ENCODE results near the gene CEP350. TPM values are rescaled to one million over a fixed set of nuclear protein-coding genes. Genes with fewer than 3 reads are reported as not detected.
"Not testable (repeated sequence)": the region's sequence is repeated elsewhere in the genome, so short reads cannot be mapped to it uniquely, and the experiment has no call there.

Gene CEP350
- total RNA-seq, 1 experiment from 2014 or later = 42.3 TPM

- TF ChIP-seq CTCF (IDR thresholded peaks at IDR 0.05; ENCODE audit: unreplicated experiment) = no peak
- no TSS peak for BruUV-seq (replicated peaks)
- Mint-ChIP-seq H3K4me1 (ENCODE audit: low read depth, unreplicated experiment) (no peaks in the 10 kb centered on the region), H3K27ac (ENCODE audit: unreplicated experiment) (no peak overlapping the region), H3K4me3 (ENCODE audit: low read depth, unreplicated experiment) (no peak overlapping the region), H3K27me3 (ENCODE audit: unreplicated experiment) (no peaks in the 10 kb centered on the region), H3K9me3 (ENCODE audit: low read depth, unreplicated experiment) (no peaks in the 10 kb centered on the region), H3K36me3 (ENCODE audit: insufficient read depth, unreplicated experiment) (peaks cover 5% of the 10 kb centered on the region)
- no peak for DNase-seq
- intact Hi-C loops (cut with micrococcal nuclease; ENCODE audit: unreplicated experiment) = no loop called here
- CTCF ChIA-PET = no interaction called here
Observed at GRCh38 chr1:180000575-180000974, 46.0 kb downstream of the CEP350 start.

GRCh38 chr1:180002437-180002836, 47.8 kb downstream of the CEP350 start:
- no peaks in the 10 kb centered on the region for H3K27me3 Mint-ChIP-seq (ENCODE audit: unreplicated experiment)
- no peaks in the 10 kb centered on the region for H3K4me1 Mint-ChIP-seq (ENCODE audit: low read depth, unreplicated experiment)
- H3K36me3 Mint-ChIP-seq (ENCODE audit: insufficient read depth, unreplicated experiment) = no peaks in the 10 kb centered on the region
- DNase-seq = no peak
- no peak overlapping the region for H3K27ac Mint-ChIP-seq (ENCODE audit: unreplicated experiment)
- no peak overlapping the region for H3K4me3 Mint-ChIP-seq (ENCODE audit: low read depth, unreplicated experiment)
- TF ChIP-seq CTCF (IDR thresholded peaks at IDR 0.05; ENCODE audit: unreplicated experiment) = no peak
- CTCF ChIA-PET = no interaction called here
- BruUV-seq (replicated peaks) = no TSS peak
- H3K9me3 Mint-ChIP-seq (ENCODE audit: low read depth, unreplicated experiment) = no peaks in the 10 kb centered on the region
- intact Hi-C loops (cut with micrococcal nuclease; ENCODE audit: unreplicated experiment) = no loop called here

GRCh38 chr1:180003026-180003695, 48.6 kb downstream of the CEP350 start:
- Mint-ChIP-seq H3K4me1 (ENCODE audit: low read depth, unreplicated experiment) (no peaks in the 10 kb centered on the region), H3K36me3 (ENCODE audit: insufficient read depth, unreplicated experiment) (no peaks in the 10 kb centered on the region), H3K9me3 (ENCODE audit: low read depth, unreplicated experiment) (no peaks in the 10 kb centered on the region), H3K4me3 (ENCODE audit: low read depth, unreplicated experiment) (no peak overlapping the region), H3K27me3 (ENCODE audit: unreplicated experiment) (no peaks in the 10 kb centered on the region), H3K27ac (ENCODE audit: unreplicated experiment) (no peak overlapping the region)
- TF ChIP-seq CTCF (IDR thresholded peaks at IDR 0.05; ENCODE audit: unreplicated experiment) = no peak
- CTCF ChIA-PET = no interaction called here
- intact Hi-C loops (cut with micrococcal nuclease; ENCODE audit: unreplicated experiment) = no loop called here
- no TSS peak for BruUV-seq (replicated peaks)
- DNase-seq = no peak

GRCh38 chr1:180006762-180007161, 52.2 kb downstream of the CEP350 start:
- H3K36me3 Mint-ChIP-seq (ENCODE audit: insufficient read depth, unreplicated experiment); intact Hi-C loops (cut with micrococcal nuclease; ENCODE audit: unreplicated experiment); H3K4me1 Mint-ChIP-seq (ENCODE audit: low read depth, unreplicated experiment); H3K27me3 Mint-ChIP-seq (ENCODE audit: unreplicated experiment); CTCF ChIA-PET; H3K9me3 Mint-ChIP-seq (ENCODE audit: low read depth, unreplicated experiment); DNase-seq; H3K4me3 Mint-ChIP-seq (ENCODE audit: low read depth, unreplicated experiment); BruUV-seq (replicated peaks); H3K27ac Mint-ChIP-seq (ENCODE audit: unreplicated experiment): not testable (repeated sequence)

- intact Hi-C loops (cut with micrococcal nuclease; ENCODE audit: unreplicated experiment) = no loop called here
- no peak overlapping the region for H3K4me3 Mint-ChIP-seq (ENCODE audit: low read depth, unreplicated experiment)
- H3K27ac Mint-ChIP-seq (ENCODE audit: unreplicated experiment) = no peak overlapping the region
- H3K9me3 Mint-ChIP-seq (ENCODE audit: low read depth, unreplicated experiment) = no peaks in the 10 kb centered on the region
- peaks cover 29% of the 10 kb centered on the region for H3K36me3 Mint-ChIP-seq (ENCODE audit: insufficient read depth, unreplicated experiment)
- CTCF ChIA-PET = no interaction called here
- no peak for TF ChIP-seq CTCF (IDR thresholded peaks at IDR 0.05; ENCODE audit: unreplicated experiment)
- BruUV-seq (replicated peaks) = no TSS peak
- no peaks in the 10 kb centered on the region for H3K4me1 Mint-ChIP-seq (ENCODE audit: low read depth, unreplicated experiment)
- DNase-seq = no peak
- H3K27me3 Mint-ChIP-seq (ENCODE audit: unreplicated experiment) = no peaks in the 10 kb centered on the region
Observed at GRCh38 chr1:180020017-180020416, 65.4 kb downstream of the CEP350 start.

Data from Calu3 (cell line).